ENCODE results near the gene AMOTL1.
"Not testable (repeated sequence)": the region's sequence is repeated elsewhere in the genome, so short reads cannot be mapped to it uniquely, and the experiment has no call there.

Gene AMOTL1

GRCh38 chr11:94771951-94772350 is 3.8 kb downstream of the AMOTL1 start:
- no peak for DNase-seq

- DNase-seq: no peak
These were observed 5.7 kb downstream of the AMOTL1 start for GRCh38 chr11:94773842-94774241.

GRCh38 chr11:94774345-94774744 is 6.2 kb downstream of the AMOTL1 start:
- no peak for DNase-seq

GRCh38 chr11:94775567-94776327 is 7.6 kb downstream of the AMOTL1 start:
- DNase-seq: no peak

GRCh38 chr11:94776351-94777321 is 8.5 kb downstream of the AMOTL1 start:
- DNase-seq: no peak

GRCh38 chr11:94780432-94780831 is 12.3 kb downstream of the AMOTL1 start:
- no peak for DNase-seq

GRCh38 chr11:94781837-94782236 is 13.7 kb downstream of the AMOTL1 start:
- DNase-seq: no peak

GRCh38 chr11:94782446-94782845 is 14.3 kb downstream of the AMOTL1 start:
- no peak for DNase-seq

GRCh38 chr11:94784884-94785283 is 16.7 kb downstream of the AMOTL1 start:
- DNase-seq: no peak

- DNase-seq: no peak
These were observed 17.4 kb downstream of the AMOTL1 start for GRCh38 chr11:94785509-94785908.

- no peak for DNase-seq
These were observed 18.3 kb downstream of the AMOTL1 start for GRCh38 chr11:94786264-94787126.

GRCh38 chr11:94787801-94788200 is 19.6 kb downstream of the AMOTL1 start:
- no peak for DNase-seq

GRCh38 chr11:94788396-94788795 is 20.2 kb downstream of the AMOTL1 start:
- no peak for DNase-seq

GRCh38 chr11:94790197-94790596 is 22.0 kb downstream of the AMOTL1 start:
- no peak for DNase-seq

GRCh38 chr11:94790661-94791180 is 22.6 kb downstream of the AMOTL1 start:
- DNase-seq: no peak

GRCh38 chr11:94791216-94791889 is 23.2 kb downstream of the AMOTL1 start:
- DNase-seq: no peak

- not testable (repeated sequence) for DNase-seq
These were observed 23.8 kb downstream of the AMOTL1 start for GRCh38 chr11:94791942-94792341.

GRCh38 chr11:94792451-94792850 is 24.3 kb downstream of the AMOTL1 start:
- no peak for DNase-seq

GRCh38 chr11:94793002-94793401 is 24.8 kb downstream of the AMOTL1 start:
- no peak for DNase-seq

- DNase-seq: no peak
These were observed 25.7 kb downstream of the AMOTL1 start for GRCh38 chr11:94793822-94794221.

- no peak for DNase-seq
These were observed 26.4 kb downstream of the AMOTL1 start for GRCh38 chr11:94794287-94795168.

Measured in activated gamma-delta T cell treated with Interleukin-2 at 50 U/mL for 16 hours (primary cell).